Measurements from ENCODE around the gene FBN1. TPM values are rescaled to one million over a fixed set of nuclear protein-coding genes. Genes with fewer than 3 reads are reported as not detected.

Gene FBN1
- total RNA-seq, 1 donor from 2014 or later: 22.1 TPM

DNA sequence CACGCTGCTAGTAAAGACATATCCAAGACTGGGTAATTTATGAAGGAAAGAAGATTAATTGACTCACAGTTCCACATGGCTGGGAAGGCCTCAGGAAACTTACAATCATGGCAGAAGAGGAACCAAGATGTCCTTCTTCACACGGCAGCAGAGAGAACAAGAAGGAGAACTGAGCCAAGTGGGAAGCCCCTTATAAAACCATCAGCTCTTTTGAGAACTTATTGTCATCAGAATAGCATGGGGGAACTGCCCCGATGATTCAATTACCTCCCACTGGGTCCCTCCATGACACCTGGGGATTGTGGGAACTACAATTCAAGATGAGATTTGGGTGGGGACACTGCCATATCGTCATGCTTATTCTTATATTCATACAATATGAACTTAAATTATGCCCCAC, 265.3 kb downstream of the FBN1 start:
- Mint-ChIP-seq H3K27me3 (ENCODE audit: low read depth) (no peaks in the 10 kb centered on the region), H3K4me1 (no peaks in the 10 kb centered on the region)
- TF ChIP-seq, protein P1, sequence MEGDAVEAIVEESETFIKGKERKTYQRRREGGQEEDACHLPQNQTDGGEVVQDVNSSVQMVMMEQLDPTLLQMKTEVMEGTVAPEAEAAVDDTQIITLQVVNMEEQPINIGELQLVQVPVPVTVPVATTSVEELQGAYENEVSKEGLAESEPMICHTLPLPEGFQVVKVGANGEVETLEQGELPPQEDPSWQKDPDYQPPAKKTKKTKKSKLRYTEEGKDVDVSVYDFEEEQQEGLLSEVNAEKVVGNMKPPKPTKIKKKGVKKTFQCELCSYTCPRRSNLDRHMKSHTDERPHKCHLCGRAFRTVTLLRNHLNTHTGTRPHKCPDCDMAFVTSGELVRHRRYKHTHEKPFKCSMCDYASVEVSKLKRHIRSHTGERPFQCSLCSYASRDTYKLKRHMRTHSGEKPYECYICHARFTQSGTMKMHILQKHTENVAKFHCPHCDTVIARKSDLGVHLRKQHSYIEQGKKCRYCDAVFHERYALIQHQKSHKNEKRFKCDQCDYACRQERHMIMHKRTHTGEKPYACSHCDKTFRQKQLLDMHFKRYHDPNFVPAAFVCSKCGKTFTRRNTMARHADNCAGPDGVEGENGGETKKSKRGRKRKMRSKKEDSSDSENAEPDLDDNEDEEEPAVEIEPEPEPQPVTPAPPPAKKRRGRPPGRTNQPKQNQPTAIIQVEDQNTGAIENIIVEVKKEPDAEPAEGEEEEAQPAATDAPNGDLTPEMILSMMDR (conservative IDR thresholded peaks at IDR 0.05): no peak

DNA sequence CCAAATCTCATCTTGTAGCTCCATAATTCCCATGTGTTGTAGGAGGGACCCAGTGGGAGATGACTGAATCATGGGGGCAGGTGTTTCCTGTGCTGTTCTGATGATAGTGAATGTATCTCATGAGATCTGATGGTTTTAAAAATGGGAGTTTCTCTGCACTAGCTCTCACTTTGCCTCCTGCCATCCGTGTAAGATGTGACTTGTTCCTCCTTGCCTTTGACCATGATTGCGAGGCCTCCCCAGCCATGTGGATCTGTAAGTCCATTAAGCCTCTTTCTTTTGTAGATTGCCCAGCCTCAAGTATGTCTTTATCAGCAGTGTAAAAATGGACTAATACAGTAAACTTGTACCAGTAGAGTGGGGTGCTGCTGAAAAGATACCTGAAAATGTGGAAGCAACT, 269.7 kb downstream of the FBN1 start:
- TF ChIP-seq, protein P1 (conservative IDR thresholded peaks at IDR 0.05): no peak
- DNase-seq (ENCODE audit: low read depth, low spot score): no peak
- no peaks in the 10 kb centered on the region for H3K4me1 Mint-ChIP-seq
- peaks cover 3% of the 10 kb centered on the region for H3K36me3 Mint-ChIP-seq (ENCODE audit: low read depth)
- peaks cover 6% of the 10 kb centered on the region for H3K27me3 Mint-ChIP-seq (ENCODE audit: low read depth)
- peaks cover 13% of the 10 kb centered on the region for H3K9me3 Mint-ChIP-seq
- H3K27ac Mint-ChIP-seq (ENCODE audit: unreplicated experiment): no peak overlapping the region
- H3K4me3 Mint-ChIP-seq: no peak overlapping the region

More for the DNA sequence above, 265.3 kb downstream of the FBN1 start:
- DNase-seq (ENCODE audit: low read depth, low spot score): no peak
- Mint-ChIP-seq H3K36me3 (ENCODE audit: low read depth) (peaks cover 3% of the 10 kb centered on the region), H3K27ac (ENCODE audit: unreplicated experiment) (no peak overlapping the region), H3K4me3 (no peak overlapping the region), H3K9me3 (peaks cover 13% of the 10 kb centered on the region)

DNA sequence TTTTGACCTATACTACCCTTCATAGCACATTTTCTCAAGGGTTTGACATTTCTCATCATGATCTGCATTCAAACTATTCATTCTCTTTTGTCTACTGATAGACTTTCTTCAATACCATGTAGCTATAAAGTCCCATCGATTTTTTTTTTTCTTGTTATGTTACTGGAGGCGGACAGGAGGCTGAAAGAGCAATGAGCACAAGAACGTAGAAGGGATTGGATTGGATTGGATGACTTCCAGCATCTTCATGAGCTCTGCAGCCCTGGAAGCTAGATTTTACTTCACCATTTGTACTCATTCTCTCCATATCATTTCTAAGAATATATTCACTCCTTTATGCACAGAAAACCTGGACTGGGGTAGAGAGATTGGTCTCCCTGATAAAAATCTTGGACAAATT, 271.0 kb downstream of the FBN1 start:
- peaks cover 3% of the 10 kb centered on the region for H3K36me3 Mint-ChIP-seq (ENCODE audit: low read depth)
- DNase-seq (ENCODE audit: low read depth, low spot score): no peak
- TF ChIP-seq, protein P1 (conservative IDR thresholded peaks at IDR 0.05): no peak
- H3K9me3 Mint-ChIP-seq: peaks cover 13% of the 10 kb centered on the region
- H3K27ac Mint-ChIP-seq (ENCODE audit: unreplicated experiment): no peak overlapping the region
- H3K4me3 Mint-ChIP-seq: no peak overlapping the region
- no peaks in the 10 kb centered on the region for H3K4me1 Mint-ChIP-seq
- H3K27me3 Mint-ChIP-seq (ENCODE audit: low read depth): peaks cover 6% of the 10 kb centered on the region

DNA sequence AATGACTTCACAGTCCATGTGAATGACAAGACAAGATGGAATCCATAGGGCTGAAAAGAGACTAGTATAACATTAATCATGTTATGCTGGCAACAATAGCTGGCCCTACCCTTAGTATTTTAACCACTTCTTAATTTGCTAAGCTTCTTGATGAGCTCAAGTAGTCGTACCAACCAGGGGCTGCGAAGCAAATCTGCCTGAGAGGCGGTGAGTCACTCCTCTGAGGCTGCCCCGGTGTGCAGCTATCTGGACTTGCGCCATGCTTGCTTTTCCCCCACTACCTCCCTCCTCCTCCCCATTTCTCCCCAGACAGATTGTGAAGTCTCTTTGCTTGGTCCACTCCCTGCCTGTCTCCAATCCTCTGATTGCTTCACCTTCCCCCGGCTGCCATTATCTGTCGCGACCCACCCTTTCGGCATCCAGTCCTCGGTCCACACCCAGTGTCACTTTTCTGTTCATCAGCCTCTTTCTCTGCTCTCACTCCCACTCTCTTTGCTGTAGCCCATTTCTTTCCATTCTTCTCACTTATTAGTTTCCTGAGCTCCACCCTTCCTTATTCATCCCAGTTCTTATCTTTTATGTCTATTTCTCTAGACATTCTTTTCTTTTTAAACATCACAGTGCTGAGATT, 271.6 kb downstream of the FBN1 start:
- H3K9me3 Mint-ChIP-seq: peaks cover 13% of the 10 kb centered on the region
- H3K4me3 Mint-ChIP-seq: no peak overlapping the region
- no peak for DNase-seq (ENCODE audit: low read depth, low spot score)
- H3K4me1 Mint-ChIP-seq: no peaks in the 10 kb centered on the region
- TF ChIP-seq, protein P1 (conservative IDR thresholded peaks at IDR 0.05): no peak
- peaks cover 3% of the 10 kb centered on the region for H3K36me3 Mint-ChIP-seq (ENCODE audit: low read depth)
- H3K27ac Mint-ChIP-seq (ENCODE audit: unreplicated experiment): no peak overlapping the region
- peaks cover 6% of the 10 kb centered on the region for H3K27me3 Mint-ChIP-seq (ENCODE audit: low read depth)

DNA sequence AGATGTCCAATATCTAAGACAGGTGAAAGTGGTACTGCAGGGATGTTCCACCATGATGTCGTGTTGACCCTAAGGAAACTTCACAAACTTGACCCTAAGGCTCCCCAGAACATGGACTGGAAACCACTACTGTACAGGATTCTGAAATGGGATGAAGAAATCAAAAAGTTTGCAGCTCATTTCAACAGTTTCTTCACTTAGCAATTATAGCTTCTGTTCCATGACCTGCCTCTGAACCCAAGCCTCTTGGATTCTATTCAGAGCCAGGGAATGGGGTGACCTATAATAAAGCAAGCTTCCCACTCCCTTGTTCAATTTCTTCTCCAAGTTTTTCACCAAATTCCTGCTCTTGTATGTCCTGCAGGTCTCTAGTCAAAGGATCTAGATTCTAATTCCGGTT, 273.5 kb downstream of the FBN1 start:
- TF ChIP-seq, protein P1 (conservative IDR thresholded peaks at IDR 0.05): no peak
- Mint-ChIP-seq H3K4me1 (no peaks in the 10 kb centered on the region), H3K27ac (ENCODE audit: unreplicated experiment) (no peak overlapping the region), H3K36me3 (ENCODE audit: low read depth) (no peaks in the 10 kb centered on the region), H3K27me3 (ENCODE audit: low read depth) (peaks cover 6% of the 10 kb centered on the region), H3K9me3 (peaks cover 8% of the 10 kb centered on the region), H3K4me3 (no peak overlapping the region)
- DNase-seq (ENCODE audit: low read depth, low spot score): no peak
